Heart right ventricle (tissue), 16 donors: Measurements from ENCODE around the gene ELSPBP1. TPM values are rescaled to one million over a fixed set of nuclear protein-coding genes. Genes with fewer than 3 reads are reported as not detected.

Experiments used
- ATAC-seq, 8 donors: fragments of 200-7000 bp; cut with Tn5 transposase; one replicate each; pipeline ENCODE4 v1.9.1; 2020; ENCODE audit warnings: mild to moderate bottlenecking in 8 of 8, moderate library complexity in 8 of 8, moderate number of reproducible peaks in 1 of 8
- DNase-seq, 2 donors: peaks; one replicate each; pipeline ENCODE4 v3.0.0-alpha.2; 2020
- H3K27ac ChIP-seq, 10 donors: fragments of 200-600 bp; sonication (generic) in 2 of 10; one replicate each; pipeline versions ENCODE4 v1.5.0 to v1.8.0; 2020 to 2022; ENCODE audit warnings: mild to moderate bottlenecking in 3 of 10
- H3K27me3 ChIP-seq, 7 donors: fragments of 200-600 bp; one replicate each; pipeline ENCODE4 v1.8.0; 2021 to 2022; ENCODE audit warnings: mild to moderate bottlenecking in 2 of 7
- H3K36me3 ChIP-seq, 9 donors: fragments of 200-600 bp; sonication (generic) in 1 of 9; one replicate each; pipeline versions ENCODE4 v1.5.0 to v1.8.0; 2020 to 2022; ENCODE audit warnings: mild to moderate bottlenecking in 2 of 9
- H3K4me1 ChIP-seq, 9 donors: fragments of 200-600 bp; sonication (generic) in 1 of 9; one replicate each; pipeline versions ENCODE4 v1.5.0 to v1.8.0; 2020 to 2022; ENCODE audit warnings: mild to moderate bottlenecking in 4 of 9
- H3K4me3 ChIP-seq, 10 donors: fragments of 200-600 bp; sonication (generic) in 2 of 10; one replicate each; pipeline versions ENCODE4 v1.5.0 to v1.8.0; 2020 to 2022; ENCODE audit warnings: mild to moderate bottlenecking in 7 of 10, moderate library complexity in 2 of 10
- H3K9me3 ChIP-seq, 11 donors: fragments of 200-600 bp in 10 of 11; sonication (generic) in 2 of 11; one replicate each; pipeline versions ENCODE4 v1.5.0 to v1.8.0; 2013 to 2022; ENCODE audit warnings: mild to moderate bottlenecking in 2 of 11, control low read depth in 1 of 11, moderate library complexity in 1 of 11
- WGBS, 2 donors: extraction: QIAGEN DNeasy Blood & Tissue Kit; methylation state at CpG; one replicate each; pipeline ENCODE4 v1.1.7; 2013; ENCODE audit warnings: inconsistent platforms in 1 of 2; 5-methylcytosine and 5-hydroxymethylcytosine counted together
- intact Hi-C, 10 donors: fragments of 100-400 bp; cut with DNase I; formaldehyde crosslinking; loops; one replicate each; pipeline versions ENCODE4 v1.11.1 to v1.14.2; 2022
- polyA plus RNA-seq, 2 donors: library from polyadenylated mRNA; stranded (reverse); fragments of 200-250 nt; gene quantifications; one replicate each; pipeline ENCODE4 v1.2.3, GENCODE V29; 2013
- total RNA-seq, 10 donors: library from RNA; stranded (reverse); fragmentation: NEBNext Ultra II Directional in 3 of 10; extraction: Animal tissue kit (Norgen Biotek cat#: 25700) in 3 of 10; gene quantifications; one replicate each; pipeline versions ENCODE4 v1.2.1 to v1.2.4, GENCODE V29; 2021 to 2023
- TF ChIP-seq, protein P1 (sequence below), 9 donors: fragments of 200-600 bp; sonication (generic) in 2 of 9; IDR thresholded peaks; one replicate each; pipeline versions ENCODE4 v1.5.0 to v1.8.0; 2021 to 2022; ENCODE audit warnings: antibody characterized with exemption in 9 of 9, mild to moderate bottlenecking in 5 of 9, moderate library complexity in 1 of 9
- donor health status: Arrhythmogenic right ventricular cardiomyopathy.
- donor health status: ischemic (EF 13 %, LVEDD 7.1; RV severe dilation, severe dysfunction).
- donor health status: healthy with polysubstance abuse.
- donor health status: DM: no; HTN: yes; CAD: no.
- donor health status: DM: no; HTN: no; CAD: no.
- donor health status: ischemic (EF 25% LVEDD 6.9; RV normal size, moderate dysfunction).
- donor health status: ischemic (EF 25% LVEDD 5.7; RV mildly dilated, moderate dysfunction).
- donor health status: healthy.
- donor health status: DM: yes; HTN: yes; CAD: no.
- donor health status: Ischemic cardiomyopathy.
- donor health status: ischemic (EF 35%, LVEDD 5.7; RV mildly dilated, moderate dysfunction).
- donor health status: nonischemic (EF 11% LVEDD 7.7; RV severe dilation, severe dysfunction).
- donor health status: DM: yes; HTN: yes; CAD: no.
- donor health status: PGD.
- donor health status: ischemic (EF 29% LVEDD 5.4; RV normal size, mild dysfunction).
- donor health status: nonischemic (EF 23%, LVEDD 6.1; RV moderate dilation, normal function).

The ELSPBP1 gene
- total and polyA plus RNA-seq, 12 donors = not detected

- no peaks in the 10 kb centered on the region for H3K4me1 ChIP-seq
Observed at GRCh38 chr19:47991191-47991808, 3.1 kb upstream of the ELSPBP1 start.

GRCh38 chr19:47992070-47992469 lies 2.4 kb upstream of the ELSPBP1 start, which contains the start of gene BSPH1:
Gene BSPH1 (minus strand): TSS chr19:47992170. CDS start chr19:47992081, 89 bp downstream.
- peaks cover 0 to 76% (median 15%) of the 10 kb centered on the region in 7 donors for H3K27me3 ChIP-seq
- 62 to 74% methylated on average over 2 of the region's 2 CpGs for WGBS, 2 donors
- H3K36me3 ChIP-seq = no peaks in the 10 kb centered on the region
- intact Hi-C loops = no loop called here
- DNase-seq (no peak), ATAC-seq (no peak)
- no peak within 1 kb of the TSS for H3K27ac ChIP-seq
- TF ChIP-seq, protein P1, sequence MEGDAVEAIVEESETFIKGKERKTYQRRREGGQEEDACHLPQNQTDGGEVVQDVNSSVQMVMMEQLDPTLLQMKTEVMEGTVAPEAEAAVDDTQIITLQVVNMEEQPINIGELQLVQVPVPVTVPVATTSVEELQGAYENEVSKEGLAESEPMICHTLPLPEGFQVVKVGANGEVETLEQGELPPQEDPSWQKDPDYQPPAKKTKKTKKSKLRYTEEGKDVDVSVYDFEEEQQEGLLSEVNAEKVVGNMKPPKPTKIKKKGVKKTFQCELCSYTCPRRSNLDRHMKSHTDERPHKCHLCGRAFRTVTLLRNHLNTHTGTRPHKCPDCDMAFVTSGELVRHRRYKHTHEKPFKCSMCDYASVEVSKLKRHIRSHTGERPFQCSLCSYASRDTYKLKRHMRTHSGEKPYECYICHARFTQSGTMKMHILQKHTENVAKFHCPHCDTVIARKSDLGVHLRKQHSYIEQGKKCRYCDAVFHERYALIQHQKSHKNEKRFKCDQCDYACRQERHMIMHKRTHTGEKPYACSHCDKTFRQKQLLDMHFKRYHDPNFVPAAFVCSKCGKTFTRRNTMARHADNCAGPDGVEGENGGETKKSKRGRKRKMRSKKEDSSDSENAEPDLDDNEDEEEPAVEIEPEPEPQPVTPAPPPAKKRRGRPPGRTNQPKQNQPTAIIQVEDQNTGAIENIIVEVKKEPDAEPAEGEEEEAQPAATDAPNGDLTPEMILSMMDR (IDR thresholded peaks at IDR 0.05) = no peak
- no peaks in the 10 kb centered on the region for H3K4me1 ChIP-seq
- no peak within 1 kb of the TSS for H3K4me3 ChIP-seq
- H3K9me3 ChIP-seq = no peaks in the 10 kb centered on the region

More at GRCh38 chr19:47991191-47991808, 3.1 kb upstream of the ELSPBP1 start:
- peaks cover 0 to 77% (median 18%) of the 10 kb centered on the region in 7 donors for H3K27me3 ChIP-seq
- ATAC-seq = no peak
- H3K27ac ChIP-seq = no peak overlapping the region
- H3K36me3 ChIP-seq = no peaks in the 10 kb centered on the region
- intact Hi-C loops = no loop called here
- no peaks in the 10 kb centered on the region for H3K9me3 ChIP-seq
- H3K4me3 ChIP-seq = no peak overlapping the region
- 54 to 55% methylated on average over 10 of the region's 10 CpGs for WGBS, 2 donors
- no peak for DNase-seq
- TF ChIP-seq, protein P1 (IDR thresholded peaks at IDR 0.05) = no peak

DNA sequence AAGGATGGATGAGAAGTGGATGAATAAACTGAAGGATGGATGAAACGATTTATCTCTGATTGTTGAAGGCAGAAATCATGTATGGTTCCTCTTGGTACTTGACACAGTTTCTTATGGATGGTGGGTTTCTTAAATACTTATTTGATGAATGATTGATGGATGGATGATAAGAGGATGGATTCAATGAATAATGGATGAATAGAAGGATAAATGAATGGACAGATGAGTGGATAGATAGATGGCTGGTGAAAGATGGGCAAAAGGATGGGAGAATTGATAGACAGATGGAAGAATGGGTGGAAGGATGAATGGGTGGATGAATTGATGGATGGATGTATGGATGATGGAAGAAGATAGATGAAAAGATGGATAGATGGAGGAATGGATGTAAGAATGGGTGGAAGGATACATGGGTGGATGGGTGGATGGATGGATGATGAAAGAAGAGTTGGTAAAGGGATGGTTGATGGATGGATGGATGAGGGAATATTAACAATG lies 1.8 kb downstream of the ELSPBP1 start:
- no peak overlapping the region for H3K27ac ChIP-seq
- TF ChIP-seq, protein P1 (IDR thresholded peaks at IDR 0.05) = no peak
- intact Hi-C loops = no loop called here
- ATAC-seq (no peak), DNase-seq (no peak)
- H3K4me3 ChIP-seq = no peak overlapping the region
- peaks cover 0 to 43% (median 4%) of the 10 kb centered on the region in 7 donors for H3K27me3 ChIP-seq
- no peaks in the 10 kb centered on the region for H3K4me1 ChIP-seq
- H3K9me3 ChIP-seq = peaks cover 0 to 11% (median 0%) of the 10 kb centered on the region in 11 donors
- H3K36me3 ChIP-seq = no peaks in the 10 kb centered on the region
- WGBS, 2 donors = 51 to 73% methylated on average over 1 of the region's 1 CpG

GRCh38 chr19:47998800-47999199 lies 4.4 kb downstream of the ELSPBP1 start:
- Histone ChIP-seq H3K36me3 (no peaks in the 10 kb centered on the region), H3K27ac (no peak overlapping the region), H3K4me3 (no peak overlapping the region), H3K9me3 (peaks cover 0 to 11% (median 0%) of the 10 kb centered on the region in 11 donors), H3K27me3 (peaks cover 0 to 25% (median 0%) of the 10 kb centered on the region in 7 donors), H3K4me1 (no peaks in the 10 kb centered on the region)
- TF ChIP-seq, protein P1 (IDR thresholded peaks at IDR 0.05) = no peak
- WGBS, 2 donors = 83 to 92% methylated on average over 6 of the region's 6 CpGs
- ATAC-seq = no peak
- intact Hi-C loops = no loop called here
- DNase-seq = no peak
